SK-N-SH treated with all-trans-retinoic acid at 6 μM for 48 hours (cell line): Measurements from ENCODE around the gene RASGEF1B.

Source experiments
- ARNTL ChIP-seq: fragments of 450-650 bp; formaldehyde crosslinking; IDR thresholded peaks from 2 replicates; pipeline ENCODE4 v1.5.0; 2020; ENCODE audit warnings: low read depth, mild to moderate bottlenecking, moderate library complexity, borderline replicate concordance
- CREB5 ChIP-seq: fragments of 250-450 bp; sonication (Bioruptor Pico); IDR thresholded peaks from 2 replicates; pipeline ENCODE4 v1.5.1; 2020; ENCODE audit warnings: low read depth, mild to moderate bottlenecking, moderate library complexity
- GLIS3 ChIP-seq: fragments of 250-450 bp; sonication (Bioruptor Pico); IDR thresholded peaks from 2 replicates; pipeline ENCODE4 v1.5.0; 2020; ENCODE audit warnings: mild to moderate bottlenecking, moderate library complexity
- POU6F1 ChIP-seq: fragments of 250-450 bp; sonication (Bioruptor Pico); IDR thresholded peaks from 2 replicates; pipeline ENCODE4 v1.8.0; 2021; ENCODE audit warnings: low read depth, mild to moderate bottlenecking, moderate library complexity, borderline replicate concordance
- PPARA ChIP-seq: fragments of 250-450 bp; sonication (Bioruptor Pico); IDR thresholded peaks from 2 replicates; pipeline ENCODE4 v1.5.0; 2020; ENCODE audit warnings: mild to moderate bottlenecking, borderline replicate concordance
- RARB ChIP-seq: fragments of 250-450 bp; sonication (Bioruptor Pico); IDR thresholded peaks from 2 replicates; pipeline ENCODE4 v1.8.0; 2021; ENCODE audit warnings: mild to moderate bottlenecking, moderate library complexity
- TOX ChIP-seq: fragments of 250-450 bp; sonication (Bioruptor Pico); IDR thresholded peaks from 2 replicates; pipeline ENCODE4 v1.8.0; 2021; ENCODE audit warnings: mild to moderate bottlenecking, moderate library complexity, borderline replicate concordance
- TSHZ2 ChIP-seq: fragments of 250-450 bp; sonication (Bioruptor Pico); IDR thresholded peaks from 2 replicates; pipeline ENCODE4 v1.5.0; 2020; ENCODE audit warnings: mild to moderate bottlenecking, moderate library complexity
- ZC3H10 ChIP-seq: fragments of 250-450 bp; sonication (Bioruptor Pico); IDR thresholded peaks from 2 replicates; pipeline ENCODE4 v1.5.1; 2021; ENCODE audit warnings: mild to moderate bottlenecking, moderate library complexity
- ZFP3 ChIP-seq: fragments of 250-450 bp; sonication (Bioruptor Pico); IDR thresholded peaks from 2 replicates; pipeline ENCODE4 v1.5.0; 2020; ENCODE audit warnings: mild to moderate bottlenecking, moderate library complexity
- ZFP30 ChIP-seq: fragments of 450-650 bp; formaldehyde crosslinking; IDR thresholded peaks from 2 replicates; pipeline ENCODE4 v1.5.0; 2022; ENCODE audit warnings: mild to moderate bottlenecking, moderate library complexity
- ZNF8 ChIP-seq: fragments of 450-650 bp; formaldehyde crosslinking; IDR thresholded peaks from 2 replicates; pipeline ENCODE4 v1.5.0; 2020; ENCODE audit warnings: mild to moderate bottlenecking, moderate library complexity

- TF ChIP-seq POU6F1 (no peak), ARNTL (no peak), ZFP3 (CRISPR knock-in tag) (no peak), TSHZ2 (no peak), TOX (CRISPR knock-in tag) (no peak), CREB5 (no peak), ZC3H10 (CRISPR knock-in tag) (no peak), RARB (CRISPR knock-in tag) (no peak), ZFP30 (CRISPR knock-in tag) (no peak), GLIS3 (no peak), ZNF8 (CRISPR knock-in tag) (no peak), PPARA (no peak)
Measured at GRCh38 chr4:81436096-81436495, 35.6 kb downstream of the RASGEF1B start.
